ENCODE results near the gene RTL10.
A peak's percentile ranks its signal among the peaks of the same experiment; 100 is the strongest.

Gene RTL10

DNA sequence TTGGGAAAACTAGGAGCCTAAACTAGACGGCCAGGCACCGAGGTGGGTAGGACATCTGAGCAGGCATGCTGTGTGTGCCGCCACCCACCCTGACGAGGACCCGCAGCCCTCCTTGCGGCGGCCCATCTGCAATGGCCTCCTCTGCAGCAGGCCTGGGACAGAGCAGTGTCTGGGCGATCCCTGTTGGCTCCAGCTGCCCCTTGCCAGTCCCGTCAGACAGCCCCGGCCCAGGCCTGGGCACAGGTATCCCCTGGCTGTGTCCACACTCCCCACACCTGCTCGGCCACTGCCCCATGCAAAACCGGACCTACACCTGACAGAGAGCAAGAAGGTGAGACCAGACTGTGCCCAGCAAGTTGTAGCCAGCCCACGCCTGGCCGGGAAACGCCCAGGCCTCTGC lies 38.7 kb upstream of the RTL10 start:
- Histone ChIP-seq H2AFZ (ENCODE audit: low read depth, low read length, severe bottlenecking) (no peak overlapping the region), H3K4me2 (ENCODE audit: low read depth, low read length, poor library complexity, severe bottlenecking) (no peak overlapping the region), H3K79me2 (ENCODE audit: insufficient read depth, low read length) (no peaks in the 10 kb centered on the region), H3K27me3 (ENCODE audit: low read length) (no peaks in the 10 kb centered on the region), H3K9me3 (ENCODE audit: insufficient read depth, low read length) (no peaks in the 10 kb centered on the region), H3K36me3 (ENCODE audit: low read length) (no peaks in the 10 kb centered on the region), H3F3A (ENCODE audit: insufficient read depth) (peaks cover 8% of the 10 kb centered on the region; the same call in 1 of the 2 replicates), H3K27ac (ENCODE audit: low read depth, low read length) (no peak overlapping the region), H4K20me1 (ENCODE audit: low read depth, low read length) (no peaks in the 10 kb centered on the region), H3K9me2 (replicated peaks; ENCODE audit: insufficient read depth, low read length) (no peaks in the 10 kb centered on the region), H3K4me3 (ENCODE audit: insufficient read depth, low read length, poor library complexity, severe bottlenecking) (no peak overlapping the region), H3K9ac (ENCODE audit: low read length) (no peak overlapping the region)
- TF ChIP-seq, protein P1, sequence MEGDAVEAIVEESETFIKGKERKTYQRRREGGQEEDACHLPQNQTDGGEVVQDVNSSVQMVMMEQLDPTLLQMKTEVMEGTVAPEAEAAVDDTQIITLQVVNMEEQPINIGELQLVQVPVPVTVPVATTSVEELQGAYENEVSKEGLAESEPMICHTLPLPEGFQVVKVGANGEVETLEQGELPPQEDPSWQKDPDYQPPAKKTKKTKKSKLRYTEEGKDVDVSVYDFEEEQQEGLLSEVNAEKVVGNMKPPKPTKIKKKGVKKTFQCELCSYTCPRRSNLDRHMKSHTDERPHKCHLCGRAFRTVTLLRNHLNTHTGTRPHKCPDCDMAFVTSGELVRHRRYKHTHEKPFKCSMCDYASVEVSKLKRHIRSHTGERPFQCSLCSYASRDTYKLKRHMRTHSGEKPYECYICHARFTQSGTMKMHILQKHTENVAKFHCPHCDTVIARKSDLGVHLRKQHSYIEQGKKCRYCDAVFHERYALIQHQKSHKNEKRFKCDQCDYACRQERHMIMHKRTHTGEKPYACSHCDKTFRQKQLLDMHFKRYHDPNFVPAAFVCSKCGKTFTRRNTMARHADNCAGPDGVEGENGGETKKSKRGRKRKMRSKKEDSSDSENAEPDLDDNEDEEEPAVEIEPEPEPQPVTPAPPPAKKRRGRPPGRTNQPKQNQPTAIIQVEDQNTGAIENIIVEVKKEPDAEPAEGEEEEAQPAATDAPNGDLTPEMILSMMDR (IDR thresholded peaks at IDR 0.05; ENCODE audit: insufficient read depth, low read length, poor library complexity, severe bottlenecking): no peak
- no peak for TF ChIP-seq EZH2phosphoT487 (conservative IDR thresholded peaks at IDR 0.05; ENCODE audit: low read length)

GRCh38 chr22:19892925-19893324 lies 38.3 kb upstream of the RTL10 start:
- TF ChIP-seq, protein P1 (IDR thresholded peaks at IDR 0.05; ENCODE audit: insufficient read depth, low read length, poor library complexity, severe bottlenecking): no peak
- no peak for TF ChIP-seq EZH2phosphoT487 (conservative IDR thresholded peaks at IDR 0.05; ENCODE audit: low read length)

DNA sequence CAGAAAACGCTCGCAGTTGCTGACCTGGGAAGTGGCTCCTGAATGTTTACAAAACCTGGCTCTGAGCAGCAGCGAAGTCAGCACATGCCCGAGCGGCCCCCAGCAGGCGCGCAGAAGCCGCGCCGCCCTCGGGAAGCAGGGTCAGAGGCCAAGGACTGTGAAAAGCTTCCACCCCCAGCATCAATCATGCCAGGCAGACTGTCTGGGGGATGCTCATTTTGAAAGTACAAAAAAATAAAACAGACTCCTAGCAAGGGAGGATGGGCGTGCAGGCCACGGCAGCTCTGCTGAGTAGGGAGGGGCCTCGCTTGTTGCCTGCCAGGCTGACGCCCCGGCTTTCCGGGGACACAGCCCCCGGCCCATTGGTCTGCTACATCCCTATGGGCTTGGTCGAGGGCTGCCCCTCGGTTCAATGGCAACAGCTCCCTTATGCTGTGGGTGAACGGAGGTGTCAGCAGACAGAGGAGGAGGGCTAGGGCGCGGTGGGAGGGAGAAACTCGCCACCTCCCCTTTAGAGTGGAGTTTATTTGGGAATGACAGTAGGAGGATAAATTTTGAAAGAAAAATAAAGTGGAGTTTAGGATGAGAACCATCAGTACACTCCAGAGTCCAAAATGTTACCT lies 37.7 kb upstream of the RTL10 start:
- H3F3A ChIP-seq (ENCODE audit: insufficient read depth): peaks cover 8% of the 10 kb centered on the region; the same call in 1 of the 2 replicates
- H3K79me2 ChIP-seq (ENCODE audit: insufficient read depth, low read length): no peaks in the 10 kb centered on the region
- no peaks in the 10 kb centered on the region for H3K9me3 ChIP-seq (ENCODE audit: insufficient read depth, low read length)
- H3K27ac ChIP-seq (ENCODE audit: low read depth, low read length): peak overlapping the region; percentile 97
- peak overlapping the region; percentile 91 for H2AFZ ChIP-seq (ENCODE audit: low read depth, low read length, severe bottlenecking)
- H3K27me3 ChIP-seq (ENCODE audit: low read length): no peaks in the 10 kb centered on the region
- TF ChIP-seq EZH2phosphoT487 (conservative IDR thresholded peaks at IDR 0.05; ENCODE audit: low read length): no peak
- TF ChIP-seq, protein P1 (IDR thresholded peaks at IDR 0.05; ENCODE audit: insufficient read depth, low read length, poor library complexity, severe bottlenecking): no peak
- H3K4me3 ChIP-seq (ENCODE audit: insufficient read depth, low read length, poor library complexity, severe bottlenecking): no peak overlapping the region
- H3K9me2 ChIP-seq (replicated peaks; ENCODE audit: insufficient read depth, low read length): no peaks in the 10 kb centered on the region
- no peaks in the 10 kb centered on the region for H4K20me1 ChIP-seq (ENCODE audit: low read depth, low read length)
- peak overlapping the region; percentile 69 for H3K4me2 ChIP-seq (ENCODE audit: low read depth, low read length, poor library complexity, severe bottlenecking)
- H3K36me3 ChIP-seq (ENCODE audit: low read length): no peaks in the 10 kb centered on the region
- H3K9ac ChIP-seq (ENCODE audit: low read length): peak overlapping the region; percentile 53

More at GRCh38 chr22:19892925-19893324, 38.3 kb upstream of the RTL10 start:
- Histone ChIP-seq H3K9me3 (ENCODE audit: insufficient read depth, low read length) (no peaks in the 10 kb centered on the region), H3K27me3 (ENCODE audit: low read length) (no peaks in the 10 kb centered on the region), H3K4me2 (ENCODE audit: low read depth, low read length, poor library complexity, severe bottlenecking) (no peak overlapping the region), H3F3A (ENCODE audit: insufficient read depth) (peaks cover 8% of the 10 kb centered on the region; the same call in 1 of the 2 replicates), H3K9me2 (replicated peaks; ENCODE audit: insufficient read depth, low read length) (no peaks in the 10 kb centered on the region), H4K20me1 (ENCODE audit: low read depth, low read length) (no peaks in the 10 kb centered on the region), H3K79me2 (ENCODE audit: insufficient read depth, low read length) (no peaks in the 10 kb centered on the region), H2AFZ (ENCODE audit: low read depth, low read length, severe bottlenecking) (no peak overlapping the region), H3K27ac (ENCODE audit: low read depth, low read length) (peak overlapping the region; percentile 97), H3K36me3 (ENCODE audit: low read length) (no peaks in the 10 kb centered on the region), H3K4me3 (ENCODE audit: insufficient read depth, low read length, poor library complexity, severe bottlenecking) (no peak overlapping the region), H3K9ac (ENCODE audit: low read length) (no peak overlapping the region)
